A673 (cell line): ENCODE measurements around the gene GPR15. TPM values are rescaled to one million over a fixed set of nuclear protein-coding genes. Genes with fewer than 3 reads are reported as not detected.

Experiments used
- BruUV-seq: library from RNA; stranded (reverse); fragments of 400-500 nt; replicated peaks from 2 replicates; lab custom pipeline; 2021; lab: Mats Ljungman, UMichigan
- CTCF ChIA-PET: fragments of 300-600 bp; sonication (Branson Sonifier 250); formaldehyde crosslinking; loops from one replicate; lab custom pipeline; 2022; ENCODE audit warnings: antibody characterized with exemption; lab: Charles Lee
- POLR2A ChIA-PET: fragments of 300-600 bp; sonication (Branson Sonifier 250); formaldehyde crosslinking; loops from one replicate; lab custom pipeline; 2022; ENCODE audit warnings: antibody characterized with exemption; ENCODE audit not compliant: low non-redundant PET; lab: Charles Lee
- DNase-seq: peaks from one replicate; pipeline ENCODE4 v3.0.0-alpha.2; 2015; ENCODE audit warnings: low spot score
- H3K27ac ChIP-seq: fragments of 200-600 bp; sonication (generic); 2 replicates; pipeline ENCODE4 v1.5.1; 2016; ENCODE audit warnings: mixed run types, low read depth, mild to moderate bottlenecking, mixed read lengths, antibody characterized with exemption, low read length; ENCODE audit not compliant: poor library complexity, severe bottlenecking
- H3K27me3 ChIP-seq: fragments of 200-600 bp; sonication (generic); replicated peaks from 2 replicates; pipeline ENCODE4 v1.6.1; 2017; ENCODE audit warnings: mixed run types, low read depth, mild to moderate bottlenecking, mixed read lengths, antibody characterized with exemption, low read length; ENCODE audit not compliant: insufficient read depth, poor library complexity
- H3K36me3 ChIP-seq: fragments of 200-600 bp; sonication (generic); 2 replicates; pipeline ENCODE4 v1.6.1; 2016; ENCODE audit warnings: mixed run types, mild to moderate bottlenecking, mixed read lengths, antibody characterized with exemption, low read length; ENCODE audit not compliant: insufficient read depth, poor library complexity, severe bottlenecking
- H3K4me1 ChIP-seq: fragments of 200-600 bp; sonication (generic); 2 replicates; pipeline ENCODE4 v1.6.1; 2017; ENCODE audit warnings: mixed run types, mild to moderate bottlenecking, mixed read lengths, antibody characterized with exemption, low read length; ENCODE audit not compliant: insufficient read depth, poor library complexity, severe bottlenecking
- H3K4me3 ChIP-seq: fragments of 200-600 bp; sonication (generic); 2 replicates; pipeline ENCODE4 v1.5.1; 2016; ENCODE audit warnings: low read depth, mixed run types, mild to moderate bottlenecking, mixed read lengths, low read length; ENCODE audit not compliant: poor library complexity, severe bottlenecking
- H3K9me3 ChIP-seq: fragments of 200-600 bp; sonication (generic); 2 replicates; pipeline ENCODE4 v1.6.1; 2016; ENCODE audit warnings: mixed run types, low read depth, mild to moderate bottlenecking, mixed read lengths, antibody characterized with exemption, low read length; ENCODE audit not compliant: poor library complexity, severe bottlenecking
- EZH2 ChIP-seq: fragments of 200-600 bp; sonication (generic); IDR thresholded peaks from 2 replicates; pipeline ENCODE4 v1.6.1; 2017; ENCODE audit warnings: borderline replicate concordance, low read depth, mild to moderate bottlenecking, mixed read lengths, antibody characterized with exemption, low read length; ENCODE audit not compliant: poor library complexity, severe bottlenecking
- intact Hi-C: fragments of 100-400 bp; cut with micrococcal nuclease; formaldehyde crosslinking; loops from one replicate; pipeline ENCODE4 v1.10.0; 2022; ENCODE audit not compliant: unreplicated experiment
- total RNA-seq: library from RNA; stranded (reverse); gene quantifications from 2 replicates; pipeline ENCODE4 v1.2.3, GENCODE V29; 2021
- TF ChIP-seq, protein P1 (sequence below): fragments of 300-800, 200-600 bp; sonication (generic); conservative IDR thresholded peaks from 2 replicates; pipeline ENCODE4 v1.5.1; 2017; ENCODE audit warnings: low read depth, mild to moderate bottlenecking, antibody characterized with exemption, low read length, moderate library complexity, mixed read lengths

GPR15 gene
- total RNA-seq, 1 experiment from 2014 or later = not detected

DNA sequence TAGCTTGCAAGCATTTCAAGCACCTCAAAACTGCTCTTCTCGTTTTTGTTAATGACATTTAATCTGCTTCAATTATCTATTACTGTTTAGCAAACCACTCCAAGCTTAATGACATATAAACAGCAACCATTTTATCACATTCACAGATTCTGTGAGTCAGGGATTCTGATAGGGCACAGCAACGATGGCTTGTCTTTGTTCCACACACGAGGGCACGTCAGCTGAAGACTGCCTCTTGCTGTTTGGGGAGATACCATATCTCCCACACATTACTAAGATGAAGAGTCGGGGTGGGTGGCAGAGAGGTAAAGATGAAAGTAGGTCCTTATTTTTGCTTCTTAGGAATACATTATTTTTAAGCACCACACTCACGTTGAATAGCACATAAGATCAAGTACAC is 42.4 kb downstream of the GPR15 start:
- no peak for TF ChIP-seq EZH2
- TF ChIP-seq, protein P1, sequence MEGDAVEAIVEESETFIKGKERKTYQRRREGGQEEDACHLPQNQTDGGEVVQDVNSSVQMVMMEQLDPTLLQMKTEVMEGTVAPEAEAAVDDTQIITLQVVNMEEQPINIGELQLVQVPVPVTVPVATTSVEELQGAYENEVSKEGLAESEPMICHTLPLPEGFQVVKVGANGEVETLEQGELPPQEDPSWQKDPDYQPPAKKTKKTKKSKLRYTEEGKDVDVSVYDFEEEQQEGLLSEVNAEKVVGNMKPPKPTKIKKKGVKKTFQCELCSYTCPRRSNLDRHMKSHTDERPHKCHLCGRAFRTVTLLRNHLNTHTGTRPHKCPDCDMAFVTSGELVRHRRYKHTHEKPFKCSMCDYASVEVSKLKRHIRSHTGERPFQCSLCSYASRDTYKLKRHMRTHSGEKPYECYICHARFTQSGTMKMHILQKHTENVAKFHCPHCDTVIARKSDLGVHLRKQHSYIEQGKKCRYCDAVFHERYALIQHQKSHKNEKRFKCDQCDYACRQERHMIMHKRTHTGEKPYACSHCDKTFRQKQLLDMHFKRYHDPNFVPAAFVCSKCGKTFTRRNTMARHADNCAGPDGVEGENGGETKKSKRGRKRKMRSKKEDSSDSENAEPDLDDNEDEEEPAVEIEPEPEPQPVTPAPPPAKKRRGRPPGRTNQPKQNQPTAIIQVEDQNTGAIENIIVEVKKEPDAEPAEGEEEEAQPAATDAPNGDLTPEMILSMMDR = no peak
- Histone ChIP-seq H3K27me3 (no peaks in the 10 kb centered on the region), H3K4me1 (no peaks in the 10 kb centered on the region), H3K4me3 (no peak overlapping the region), H3K27ac (no peak overlapping the region), H3K36me3 (peaks cover 15% of the 10 kb centered on the region), H3K9me3 (no peaks in the 10 kb centered on the region)
- ChIA-PET POLR2A (no interaction called here), CTCF (no interaction called here)
- intact Hi-C loops = loop anchor here (5.0 kb wide), 1 partner anchor 232 kb away; no protein-coding TSS in a partner anchor
- no peak for DNase-seq
- BruUV-seq = no TSS peak

DNA sequence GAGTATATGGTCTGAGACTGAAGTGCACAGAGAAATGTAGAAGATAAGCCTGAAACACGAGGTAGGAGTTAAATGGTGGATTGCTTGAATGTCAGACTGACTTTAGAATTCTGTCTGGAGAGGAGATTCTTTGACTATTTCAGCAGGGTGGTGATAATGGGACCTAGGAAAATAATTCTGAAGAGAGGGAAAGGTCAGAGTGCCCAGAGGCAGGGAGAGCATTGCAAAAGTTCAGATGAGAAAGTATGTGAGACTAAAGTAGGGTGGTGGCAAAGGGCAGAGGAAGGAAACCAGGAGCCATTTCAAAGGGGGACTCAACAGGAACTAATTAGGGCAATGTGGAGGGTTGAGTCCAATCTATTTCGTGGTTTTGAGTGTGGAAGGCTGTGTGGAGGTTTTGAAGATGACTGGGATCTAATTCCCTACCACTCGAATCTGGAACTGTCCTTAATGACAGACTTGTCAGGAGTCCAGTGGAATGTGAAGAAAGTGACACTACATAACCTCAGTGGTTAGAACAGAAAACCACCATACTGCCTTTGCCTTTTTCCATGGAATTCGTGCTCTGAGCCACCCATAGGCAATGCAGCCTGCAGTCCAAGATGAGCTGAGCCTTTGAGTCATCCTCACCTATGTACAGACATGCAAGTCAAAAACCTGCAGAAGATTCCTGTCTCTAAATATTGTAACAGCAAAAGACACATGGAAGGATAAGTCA is 45.6 kb downstream of the GPR15 start:
- Histone ChIP-seq H3K36me3 (peaks cover 38% of the 10 kb centered on the region), H3K4me1 (no peaks in the 10 kb centered on the region), H3K27ac (no peak overlapping the region), H3K27me3 (no peaks in the 10 kb centered on the region), H3K9me3 (no peaks in the 10 kb centered on the region), H3K4me3 (no peak overlapping the region)
- TF ChIP-seq, protein P1 = no peak
- TF ChIP-seq EZH2 = no peak
- CTCF ChIA-PET = no interaction called here
- no peak for DNase-seq
- BruUV-seq = no TSS peak
- POLR2A ChIA-PET = no interaction called here
- intact Hi-C loops = no loop called here

DNA sequence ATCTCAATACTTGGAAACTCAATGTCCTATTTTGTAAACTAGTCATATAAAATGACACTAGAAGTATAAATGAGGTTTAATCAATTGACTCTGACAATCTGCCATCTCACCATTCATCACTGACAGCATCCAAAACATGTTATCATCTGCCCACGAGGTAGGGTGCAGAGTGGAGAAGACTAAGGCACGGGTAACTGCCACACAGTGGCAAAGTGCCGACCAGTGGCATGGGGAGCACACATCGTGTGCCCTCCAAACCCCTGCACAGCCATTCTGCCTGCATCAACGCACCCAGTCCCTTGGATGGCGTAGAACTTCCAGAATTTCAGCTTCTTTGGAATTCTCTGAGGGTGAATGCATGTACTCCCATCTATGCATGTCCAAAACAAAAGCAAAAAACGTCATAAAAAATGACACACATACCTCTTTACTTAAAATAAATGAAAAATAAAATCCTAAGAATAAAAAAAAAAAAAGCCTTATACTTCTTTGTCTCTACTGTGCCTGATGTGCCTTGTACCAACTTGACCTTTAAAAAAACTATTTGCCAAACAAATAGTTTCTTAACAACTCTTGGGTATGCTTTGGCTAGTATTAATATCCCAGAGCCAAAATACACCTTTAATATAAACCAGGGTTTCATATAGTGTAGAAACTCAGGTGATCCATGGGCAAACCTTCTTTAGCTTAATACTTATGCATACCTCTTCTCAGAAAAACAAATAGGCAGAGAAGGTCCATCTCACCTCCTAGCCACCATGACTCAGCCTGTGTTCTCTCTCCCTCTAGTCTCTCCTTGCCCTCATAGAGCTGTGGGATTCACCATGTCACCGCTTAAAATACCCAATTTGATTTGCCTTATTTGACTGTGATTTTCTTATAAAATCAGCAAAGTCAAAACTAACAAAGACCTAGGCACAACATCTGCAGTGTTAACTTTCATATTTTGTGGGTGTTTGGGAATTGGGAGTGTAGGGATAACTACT is 48.9 kb downstream of the GPR15 start:
- Histone ChIP-seq H3K9me3 (no peaks in the 10 kb centered on the region), H3K27me3 (no peaks in the 10 kb centered on the region), H3K4me3 (no peak overlapping the region), H3K27ac (no peak overlapping the region), H3K36me3 (peaks cover 38% of the 10 kb centered on the region), H3K4me1 (peaks cover 3% of the 10 kb centered on the region)
- POLR2A ChIA-PET = no interaction called here
- TF ChIP-seq, protein P1 = no peak
- no peak for TF ChIP-seq EZH2
- CTCF ChIA-PET = no interaction called here
- intact Hi-C loops = no loop called here
- no TSS peak for BruUV-seq
- no peak for DNase-seq
